AG09319 (cell line): ENCODE measurements around the gene GMPR2.
A peak's percentile ranks its signal among the peaks of the same experiment; 100 is the strongest.

Experiments
- DNase-seq: peaks from one replicate; pipeline ENCODE4 v3.0.0-alpha.2; 2010; ENCODE audit warnings: low read depth; ENCODE audit errors: extremely low read depth
- CTCF ChIP-seq: IDR thresholded peaks from 2 replicates; pipeline ENCODE4 v1.5.1; 2011; ENCODE audit warnings: low read depth, mild to moderate bottlenecking, inconsistent platforms, low read length, moderate library complexity

GMPR2 gene

GRCh38 chr14:24204163-24205146 is 28.3 kb upstream of the GMPR2 start:
- no peak for DNase-seq
- TF ChIP-seq CTCF: no peak

GRCh38 chr14:24206260-24207103 is 26.2 kb upstream of the GMPR2 start:
- DNase-seq: no peak
- no peak for TF ChIP-seq CTCF

- DNase-seq: no peak
- no peak for TF ChIP-seq CTCF
Measured at GRCh38 chr14:24207104-24207551, 25.6 kb upstream of the GMPR2 start.

GRCh38 chr14:24207625-24208024 is 25.1 kb upstream of the GMPR2 start:
- no peak for TF ChIP-seq CTCF
- no peak for DNase-seq

- TF ChIP-seq CTCF: no peak
- DNase-seq: no peak
Measured at GRCh38 chr14:24211311-24211710, 21.4 kb upstream of the GMPR2 start.

- peak; percentile 94 for DNase-seq
- TF ChIP-seq CTCF: peak; percentile 4
Measured at GRCh38 chr14:24212924-24213865, 19.5 kb upstream of the GMPR2 start, which contains the start of gene CHMP4A. Gene CHMP4A (minus strand): TSS chr14:24213488. CDS start chr14:24213439, 49 bp downstream.
